VCaP (cell line): ENCODE measurements around the gene SOS1.
A peak's percentile ranks its signal among the peaks of the same experiment; 100 is the strongest.

Experiments used
- H3K27ac ChIP-seq: fragments of 450-650 bp; 2 replicates; pipeline ENCODE4 v1.5.1; 2017
- CTCF ChIP-seq: fragments of 450-650 bp; conservative IDR thresholded peaks from 2 replicates; pipeline ENCODE4 v1.5.1; 2017; ENCODE audit warnings: mild to moderate bottlenecking, moderate library complexity

The SOS1 gene

GRCh38 chr2:39154944-39155343 lies 34.1 kb upstream of the SOS1 start:
- no peak overlapping the region for H3K27ac ChIP-seq
- TF ChIP-seq CTCF = no peak

GRCh38 chr2:39153312-39153711 lies 32.5 kb upstream of the SOS1 start:
- TF ChIP-seq CTCF = no peak
- H3K27ac ChIP-seq = no peak overlapping the region

- H3K27ac ChIP-seq = no peak overlapping the region
- TF ChIP-seq CTCF = no peak
Observed at GRCh38 chr2:39152504-39152903, 31.7 kb upstream of the SOS1 start.

GRCh38 chr2:39150890-39151497 lies 30.1 kb upstream of the SOS1 start:
- TF ChIP-seq CTCF = no peak
- H3K27ac ChIP-seq = peak overlapping the region; percentile 61

- peak overlapping the region; percentile 61 for H3K27ac ChIP-seq
- no peak for TF ChIP-seq CTCF
Observed at GRCh38 chr2:39150102-39150562, 29.3 kb upstream of the SOS1 start.

GRCh38 chr2:39146630-39147029 lies 25.8 kb upstream of the SOS1 start:
- no peak overlapping the region for H3K27ac ChIP-seq
- no peak for TF ChIP-seq CTCF

GRCh38 chr2:39145906-39146421 lies 25.1 kb upstream of the SOS1 start:
- no peak overlapping the region for H3K27ac ChIP-seq
- TF ChIP-seq CTCF = no peak
